Spinal cord (tissue), 10 donors: ENCODE results near the gene CNBD2. TPM values are rescaled to one million over a fixed set of nuclear protein-coding genes. Genes with fewer than 3 reads are reported as not detected.
"Not testable (repeated sequence)": the region's sequence is repeated elsewhere in the genome, so short reads cannot be mapped to it uniquely, and the experiment has no call there.

Experiments
- DNase-seq, 6 donors: peaks; one replicate each; pipeline versions ENCODE4 v3.0.0 to v3.0.0-alpha.2; 2013 to 2015; ENCODE audit warnings: low spot score in 6 of 6, low read depth in 4 of 6
- H3K27ac ChIP-seq: one replicate; pipeline ENCODE4 v1.5.1; 2013; ENCODE audit warnings: low read depth, low read length, control low read depth
- H3K27me3 ChIP-seq: one replicate; pipeline ENCODE4 v1.6.1; 2013; ENCODE audit warnings: low read length; ENCODE audit not compliant: control insufficient read depth, insufficient read depth
- H3K36me3 ChIP-seq: one replicate; pipeline ENCODE4 v1.6.1; 2013; ENCODE audit warnings: low read length; ENCODE audit not compliant: control insufficient read depth, insufficient read depth
- H3K4me1 ChIP-seq: one replicate; pipeline ENCODE4 v1.6.1; 2013; ENCODE audit warnings: low read length; ENCODE audit not compliant: control insufficient read depth, insufficient read depth
- H3K4me3 ChIP-seq: one replicate; pipeline ENCODE4 v1.5.1; 2013; ENCODE audit warnings: low read depth, low read length, control low read depth
- H3K9me3 ChIP-seq: one replicate; pipeline ENCODE4 v1.6.1; 2013; ENCODE audit warnings: low read length; ENCODE audit not compliant: control insufficient read depth, insufficient read depth
- WGBS: methylation state at CpG from one replicate; pipeline ENCODE4 v1.1.5; 2013; ENCODE audit warnings: missing lambda C conversion rate; ENCODE audit not compliant: insufficient coverage; 5-methylcytosine and 5-hydroxymethylcytosine counted together
- polyA plus RNA-seq, 2 donors: library from polyadenylated mRNA; unstranded; fragments of 120-200 nt; gene quantifications; one replicate each; pipeline ENCODE4 v1.2.1, GENCODE V29; 2013; ENCODE audit not compliant: insufficient read length in 2 of 2
- total RNA-seq, 2 donors: library from RNA; depleted of rRNA in 1 of 2; stranded (reverse); fragments of 120-200 nt in 1 of 2; fragments of >200 nt in 1 of 2; gene quantifications; one replicate each; pipeline versions ENCODE4 v1.2.3 to v1.2.4, GENCODE V29; 2013 to 2014
- donor health status: healthy.

CNBD2 gene
- total and polyA plus RNA-seq, 4 donors = 0.41 to 9.8 (median 2.1) TPM

DNA sequence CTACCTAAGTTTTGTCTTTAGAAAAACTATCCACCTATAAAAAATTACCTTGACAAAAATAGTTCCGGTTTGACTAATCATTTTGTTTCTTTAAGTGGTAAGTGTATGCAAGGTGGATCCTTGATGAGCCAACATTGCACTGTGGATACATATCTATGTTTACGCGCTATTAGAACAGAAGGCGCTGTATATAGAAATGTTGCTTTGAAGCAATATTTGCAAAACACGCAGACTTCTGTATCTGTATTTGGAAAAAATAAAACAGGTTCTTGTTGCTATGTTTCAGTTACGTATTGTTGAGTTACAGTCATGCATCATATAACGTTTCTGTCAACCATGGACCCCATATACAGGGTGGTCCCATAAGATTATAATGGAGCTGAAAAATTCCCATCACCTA lies 18.3 kb upstream of the CNBD2 start:
- DNase-seq = no peak
- H3K9me3 ChIP-seq = no peaks in the 10 kb centered on the region
- peaks cover 7% of the 10 kb centered on the region for H3K4me1 ChIP-seq
- 100% methylated on average over 3 of the region's 7 CpGs for WGBS
- no peaks in the 10 kb centered on the region for H3K27me3 ChIP-seq
- no peak overlapping the region for H3K4me3 ChIP-seq
- peaks cover 13% of the 10 kb centered on the region for H3K36me3 ChIP-seq
- H3K27ac ChIP-seq = no peak overlapping the region

DNA sequence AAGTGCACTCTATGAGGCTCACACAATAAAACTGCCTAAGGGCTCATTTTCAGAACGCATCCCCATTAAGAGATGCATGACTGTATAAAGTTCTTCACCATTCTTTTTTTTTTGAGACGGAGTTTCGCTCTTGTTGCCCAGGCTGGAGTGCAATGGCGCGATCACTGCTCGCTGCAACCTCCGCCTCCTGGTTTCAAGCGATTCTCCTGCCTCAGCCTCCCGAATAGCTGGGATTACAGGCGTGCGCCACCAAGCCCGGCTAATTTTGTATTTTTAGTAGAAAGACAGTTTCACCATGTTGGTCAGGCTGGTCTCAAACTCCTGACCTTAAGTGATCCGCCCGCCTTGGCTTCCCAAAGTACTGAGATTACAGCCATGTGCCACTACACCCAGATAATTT lies 16.3 kb upstream of the CNBD2 start:
- Histone ChIP-seq H3K36me3 (peaks cover 13% of the 10 kb centered on the region), H3K4me1 (peaks cover 12% of the 10 kb centered on the region)
- not testable (repeated sequence) for H3K27ac ChIP-seq, H3K9me3 ChIP-seq, DNase-seq, H3K4me3 ChIP-seq, H3K27me3 ChIP-seq
- 97% methylated on average over 12 of the region's 14 CpGs for WGBS

DNA sequence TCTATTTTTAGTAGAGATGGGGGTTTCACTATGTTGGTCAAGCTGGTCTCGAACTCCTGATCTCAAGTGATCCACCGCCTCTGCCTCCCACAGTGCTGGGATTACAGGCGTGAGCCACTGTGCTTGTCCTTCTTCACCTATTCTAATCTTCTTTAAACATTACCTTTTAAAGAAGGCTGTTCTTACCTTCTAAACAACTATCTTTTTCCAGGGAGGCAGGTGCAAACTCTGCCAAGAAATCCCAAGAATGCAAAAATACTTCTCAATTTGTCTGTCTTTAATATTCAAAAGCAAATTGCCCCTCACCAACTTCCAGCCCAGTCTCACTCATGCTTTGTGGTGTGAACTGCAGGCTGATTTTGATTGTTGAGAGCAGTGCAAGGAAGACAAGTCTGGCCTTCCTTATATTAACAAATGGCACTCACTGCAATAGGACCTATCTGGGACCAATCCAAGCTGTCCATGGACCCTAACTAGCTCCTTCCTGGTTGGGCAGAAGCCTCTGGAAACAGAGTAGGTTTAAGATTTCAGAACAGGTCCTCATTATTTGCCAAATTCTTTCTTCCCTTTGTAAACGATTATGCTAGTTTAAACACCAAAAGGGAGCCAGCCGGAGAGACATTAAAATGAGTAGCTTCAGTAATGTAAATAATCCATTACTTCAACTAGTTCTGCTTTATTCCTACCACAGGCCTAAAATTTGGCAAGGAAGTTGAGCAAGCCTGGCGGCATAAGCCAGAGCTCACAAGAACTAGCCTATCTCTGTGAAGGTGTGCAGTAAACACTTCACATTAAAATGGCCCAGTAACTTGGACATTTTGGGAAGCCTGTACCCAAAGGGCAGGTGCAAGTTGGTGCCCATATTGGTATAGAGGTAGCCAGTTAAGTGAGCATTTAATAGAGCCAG lies 15.7 kb upstream of the CNBD2 start:
- Histone ChIP-seq H3K4me1 (peaks cover 12% of the 10 kb centered on the region), H3K27me3 (no peaks in the 10 kb centered on the region), H3K4me3 (peak overlapping the region; percentile 91), H3K36me3 (peaks cover 8% of the 10 kb centered on the region), H3K9me3 (no peaks in the 10 kb centered on the region), H3K27ac (peak overlapping the region; percentile 98)
- no peak for DNase-seq
- WGBS = 95% methylated on average over 2 of the region's 6 CpGs

DNA sequence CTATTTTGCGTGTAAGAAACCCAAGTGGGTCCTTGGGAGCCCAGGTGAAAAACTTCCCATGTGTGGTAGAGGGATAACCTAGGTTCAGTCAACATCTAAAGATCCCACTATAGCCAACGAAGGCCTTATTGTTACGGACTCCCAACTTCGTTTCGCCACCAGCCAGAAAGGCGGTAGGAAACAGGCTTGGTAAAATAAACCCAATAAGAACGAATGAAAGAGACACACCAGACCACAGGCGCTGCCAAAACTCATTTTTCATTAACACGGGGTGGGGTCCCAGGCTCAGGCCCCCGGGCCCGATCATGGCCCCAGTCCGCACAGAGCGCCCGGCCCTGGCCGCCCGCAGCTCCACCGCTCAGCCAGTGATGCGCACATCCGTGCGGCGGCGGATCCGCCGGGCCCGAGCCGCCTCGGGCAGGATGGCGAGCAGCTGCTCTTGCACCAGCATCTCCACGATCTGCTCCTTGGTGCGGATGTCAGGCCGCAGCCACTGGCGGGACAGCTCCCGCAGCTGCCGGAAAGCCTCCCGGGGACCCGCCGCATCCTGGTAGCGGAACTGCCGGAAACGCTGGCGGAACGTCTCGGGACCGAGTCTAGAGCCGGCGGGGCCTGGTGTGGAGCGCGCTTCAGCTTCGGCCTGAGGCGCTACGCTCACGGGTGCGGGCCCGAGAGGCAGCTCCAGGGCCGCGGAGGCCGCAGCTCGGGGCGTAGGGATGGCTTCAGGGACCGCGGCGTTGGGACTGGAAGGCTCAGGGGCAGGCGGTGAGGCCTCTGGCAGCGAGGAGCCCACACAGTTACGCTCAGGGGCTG lies 14.8 kb upstream of the CNBD2 start:
- under 1% methylated on average over 64 of the region's 65 CpGs for WGBS
- Histone ChIP-seq H3K9me3 (no peaks in the 10 kb centered on the region), H3K4me1 (peaks cover 12% of the 10 kb centered on the region), H3K36me3 (peaks cover 8% of the 10 kb centered on the region), H3K4me3 (peak overlapping the region; percentile 91), H3K27me3 (no peaks in the 10 kb centered on the region), H3K27ac (peak overlapping the region; percentile 98)
- peak in 2 of 6 donors; percentile 2 to 9 for DNase-seq

DNA sequence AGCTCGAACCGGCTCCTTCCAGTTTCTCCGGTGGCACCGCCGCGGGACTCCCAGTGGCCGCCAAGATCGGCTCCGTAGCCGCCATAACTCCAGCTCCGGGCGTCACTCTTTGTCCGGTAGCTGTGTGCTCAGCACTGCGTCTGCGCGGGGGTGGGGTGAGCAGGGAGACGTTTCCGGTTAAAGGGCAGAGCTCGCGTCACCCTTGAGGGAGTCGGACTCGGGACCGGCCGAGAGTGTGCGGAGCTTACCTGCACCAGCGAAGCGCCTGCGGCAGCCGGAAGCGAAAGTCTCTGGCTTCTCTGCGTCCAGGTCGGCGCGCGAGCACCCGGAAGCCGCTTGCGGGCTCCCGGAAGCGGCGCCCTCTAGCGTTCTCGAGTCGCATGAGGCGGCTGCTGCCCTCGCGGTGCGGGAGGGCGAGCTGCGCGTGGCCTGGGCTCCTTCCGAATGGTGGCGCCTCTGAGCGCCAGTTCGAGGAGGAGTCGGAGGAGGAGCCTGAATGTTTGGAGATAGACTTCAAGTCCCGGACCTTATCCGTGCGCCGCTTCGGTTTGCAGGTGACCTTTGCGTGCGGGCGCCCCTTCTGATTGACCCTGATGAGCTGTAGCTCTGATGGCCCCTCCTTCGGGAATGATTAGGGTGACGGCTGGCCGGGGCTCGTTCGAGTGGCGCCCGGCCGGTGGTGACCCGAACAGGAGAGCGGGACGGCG lies 14.0 kb upstream of the CNBD2 start, which contains the start of gene SCAND1:
Gene SCAND1, minus strand, starts transcription at position 303 of the 707 bp plus-strand sequence. Its CDS starts 218 bp downstream, at position 85.
- H3K36me3 ChIP-seq = peaks cover 8% of the 10 kb centered on the region
- under 1% methylated on average over 76 of the region's 76 CpGs for WGBS
- peak within 1 kb of the TSS; percentile 98 for H3K27ac ChIP-seq
- H3K4me3 ChIP-seq = peak within 1 kb of the TSS; percentile 91
- peaks cover 12% of the 10 kb centered on the region for H3K4me1 ChIP-seq
- DNase-seq = peak; percentile 92 to 99 (median 96)
- no peaks in the 10 kb centered on the region for H3K9me3 ChIP-seq
- no peaks in the 10 kb centered on the region for H3K27me3 ChIP-seq

DNA sequence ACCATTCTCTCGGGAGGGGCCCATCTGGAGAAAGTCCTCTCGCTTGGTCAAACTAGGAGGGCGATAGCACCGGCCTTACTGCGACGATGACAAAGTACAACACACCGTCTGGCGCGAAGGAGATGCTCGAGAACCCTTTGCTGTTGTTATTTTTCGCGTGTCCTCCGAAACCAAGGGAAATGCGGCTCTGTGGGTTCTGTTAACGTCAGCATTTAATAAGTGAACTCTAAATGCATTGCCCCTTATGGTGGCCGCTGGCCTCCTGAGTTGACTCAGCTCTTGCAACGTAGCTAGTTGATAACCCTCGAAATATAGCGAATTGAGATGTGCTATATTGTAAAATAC lies 13.5 kb upstream of the CNBD2 start:
- Histone ChIP-seq H3K27me3 (no peaks in the 10 kb centered on the region), H3K9me3 (no peaks in the 10 kb centered on the region), H3K27ac (peak overlapping the region; percentile 98), H3K4me1 (peaks cover 12% of the 10 kb centered on the region), H3K4me3 (peak overlapping the region; percentile 91), H3K36me3 (peaks cover 8% of the 10 kb centered on the region)
- 0% methylated on average over 16 of the region's 19 CpGs for WGBS
- DNase-seq = peak in 2 of 6 donors; percentile 31 to 49

DNA sequence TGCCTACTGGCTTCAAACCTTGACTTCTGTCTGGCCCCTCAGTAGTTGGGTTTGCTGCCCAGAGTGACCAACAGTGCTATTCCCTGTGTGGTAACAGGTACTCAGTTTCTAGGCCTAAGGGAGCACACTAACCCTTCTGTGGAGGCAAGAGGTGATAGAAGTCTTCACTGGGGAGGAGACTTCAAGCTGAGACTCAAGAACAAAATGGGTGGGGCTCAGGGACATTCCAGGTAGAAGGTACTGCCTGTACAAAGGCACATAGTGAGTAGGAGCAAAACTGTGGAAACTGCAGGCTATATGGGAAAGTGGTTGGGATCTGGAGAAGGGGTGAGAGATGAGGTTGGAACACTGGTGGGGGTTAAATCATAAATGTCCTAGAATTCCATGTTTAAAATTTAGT lies 11.8 kb upstream of the CNBD2 start:
- no peak for DNase-seq
- Histone ChIP-seq H3K4me1 (peaks cover 12% of the 10 kb centered on the region), H3K36me3 (peaks cover 7% of the 10 kb centered on the region), H3K27ac (no peak overlapping the region), H3K9me3 (no peaks in the 10 kb centered on the region), H3K4me3 (no peak overlapping the region), H3K27me3 (no peaks in the 10 kb centered on the region)

DNA sequence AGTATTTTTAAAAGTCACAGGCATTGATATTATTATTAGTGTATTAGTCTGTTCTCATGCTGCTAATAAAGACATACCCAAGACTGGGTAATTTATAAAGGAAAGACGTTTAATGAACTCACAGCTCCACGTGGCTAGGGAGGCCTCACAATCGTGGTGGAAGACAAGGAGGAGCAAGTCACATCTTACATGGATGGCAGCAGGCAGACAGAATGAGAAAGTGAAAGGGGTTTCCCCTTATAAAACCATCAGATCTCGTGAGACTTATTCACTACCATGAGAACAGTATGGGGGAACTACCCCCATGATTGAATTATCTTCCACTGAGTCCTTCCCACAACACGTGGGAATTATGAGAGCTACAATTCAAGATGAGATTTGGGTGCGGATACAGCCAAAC lies 9.1 kb upstream of the CNBD2 start:
- DNase-seq, H3K27me3 ChIP-seq, H3K36me3 ChIP-seq, H3K4me1 ChIP-seq, H3K4me3 ChIP-seq, H3K9me3 ChIP-seq, H3K27ac ChIP-seq: not testable (repeated sequence)
- WGBS = no CpG with 5 or more reads among the region's 6 CpGs

DNA sequence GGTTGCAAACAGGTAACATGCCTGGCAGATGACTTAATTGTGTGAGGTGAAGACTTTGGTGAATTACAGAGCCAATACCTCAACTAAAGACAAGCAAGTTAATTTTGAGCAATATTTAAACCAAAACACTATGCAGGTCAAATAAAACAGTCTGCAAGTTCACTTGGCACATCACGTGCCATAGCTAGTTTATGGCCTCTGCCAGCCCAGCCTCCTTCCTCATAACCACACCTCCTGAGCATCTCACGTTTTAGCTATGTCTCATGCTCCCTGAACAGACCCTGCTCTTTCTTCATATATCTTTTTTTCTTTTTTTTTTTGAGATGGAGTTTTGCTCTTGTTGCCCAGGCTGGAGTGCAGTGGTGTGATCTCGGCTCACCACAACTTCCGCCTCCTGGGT lies 4.5 kb upstream of the CNBD2 start:
- no peak for DNase-seq
- no peaks in the 10 kb centered on the region for H3K9me3 ChIP-seq
- no peak overlapping the region for H3K4me3 ChIP-seq
- no peaks in the 10 kb centered on the region for H3K27me3 ChIP-seq
- no peaks in the 10 kb centered on the region for H3K4me1 ChIP-seq
- H3K36me3 ChIP-seq = no peaks in the 10 kb centered on the region
- 91% methylated on average over 3 of the region's 4 CpGs for WGBS
- H3K27ac ChIP-seq = no peak overlapping the region
